ENCODE measurements around the gene PAK6.

The PAK6 gene

DNA sequence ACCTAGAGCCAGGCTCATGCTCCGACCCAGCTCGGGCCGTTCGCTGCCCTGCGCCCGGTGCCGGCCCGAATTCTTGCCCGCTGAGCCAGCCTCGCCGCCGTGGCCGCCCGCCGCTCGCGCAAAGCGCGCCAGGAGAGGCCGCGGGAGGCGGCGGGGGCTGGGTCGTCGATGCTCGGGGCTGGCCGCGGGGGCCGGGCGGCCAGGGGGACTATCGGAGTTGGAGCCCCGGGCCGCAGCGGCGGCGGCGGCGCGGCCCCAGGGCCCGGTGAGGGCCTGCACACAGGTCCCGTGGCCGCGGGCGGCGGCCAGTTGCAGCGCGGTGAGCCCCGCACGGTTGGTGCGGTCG is 42.9 kb downstream of the PAK6 start:
- Histone ChIP-seq H3K27me3 (ENCODE audit: insufficient read depth, poor library complexity, severe bottlenecking) (no peaks in the 10 kb centered on the region), H3K4me3 (replicated peaks; ENCODE audit: insufficient read depth, low read length) (peak overlapping the region; percentile 61), H3K27ac (replicated peaks) (no peak overlapping the region)
- TF ChIP-seq SPI1 (IDR thresholded peaks at IDR 0.05; ENCODE audit: borderline replicate concordance, low read depth), result no peak
- no peak for TF ChIP-seq REST (IDR thresholded peaks at IDR 0.05; ENCODE audit: insufficient replicate concordance, low read depth)
- TF ChIP-seq GABPA (IDR thresholded peaks at IDR 0.05; ENCODE audit: low read depth), result no peak
- TF ChIP-seq CTCF (IDR thresholded peaks at IDR 0.05; ENCODE audit: insufficient read depth, low read length), result no peak
- TF ChIP-seq POLR2AphosphoS5 (IDR thresholded peaks at IDR 0.05; ENCODE audit: low read depth), result no peak
- DNase-seq (ENCODE audit: low read depth in 1 of 2, low spot score in 1 of 2), result no peak

DNA sequence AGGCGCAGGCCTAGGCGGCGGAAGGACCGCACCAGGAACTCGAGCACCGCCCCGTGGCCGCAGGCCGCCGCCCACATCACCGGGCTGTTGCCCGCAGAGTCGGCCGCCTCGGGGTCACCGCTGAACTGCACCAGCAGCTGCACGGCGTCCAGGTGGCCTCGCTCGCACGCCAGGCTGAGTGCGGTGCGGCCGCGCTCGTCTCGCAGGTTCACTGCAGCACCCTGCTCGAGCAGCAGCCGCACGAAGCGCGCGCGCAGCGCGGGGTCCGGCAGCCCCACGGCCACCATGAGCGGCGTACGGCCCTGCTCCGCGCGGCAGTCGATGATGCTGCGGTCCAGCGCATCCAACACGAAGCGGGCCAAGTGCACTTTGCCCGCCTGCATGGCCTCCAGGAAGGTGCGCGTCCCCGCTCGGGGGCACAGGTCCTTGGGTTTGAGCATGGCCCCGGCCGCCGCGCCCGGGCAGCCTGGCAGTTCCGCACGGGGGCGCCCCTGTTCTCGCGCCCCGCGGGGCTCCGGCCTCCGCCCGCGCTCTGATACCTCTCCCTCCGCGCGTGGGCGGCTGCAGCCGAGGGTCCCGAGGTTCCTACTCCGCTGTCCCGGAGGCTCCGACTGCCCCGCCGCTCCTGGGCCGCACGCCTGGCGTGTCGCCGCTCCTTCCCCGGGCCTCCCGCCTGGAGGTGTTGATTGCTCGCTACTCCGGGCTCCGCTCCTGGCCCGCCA is 43.4 kb downstream of the PAK6 start:
- no peaks in the 10 kb centered on the region for H3K27me3 ChIP-seq (ENCODE audit: insufficient read depth, poor library complexity, severe bottlenecking)
- TF ChIP-seq SPI1 (IDR thresholded peaks at IDR 0.05; ENCODE audit: borderline replicate concordance, low read depth) (no peak), CTCF (IDR thresholded peaks at IDR 0.05; ENCODE audit: insufficient read depth, low read length) (peak; percentile 5), POLR2AphosphoS5 (IDR thresholded peaks at IDR 0.05; ENCODE audit: low read depth) (no peak), GABPA (IDR thresholded peaks at IDR 0.05; ENCODE audit: low read depth) (no peak), REST (IDR thresholded peaks at IDR 0.05; ENCODE audit: insufficient replicate concordance, low read depth) (no peak)
- no peak overlapping the region for H3K27ac ChIP-seq (replicated peaks)
- peak; percentile 49 to 60 for DNase-seq (ENCODE audit: low read depth in 1 of 2, low spot score in 1 of 2)
- peak overlapping the region; percentile 61 for H3K4me3 ChIP-seq (replicated peaks; ENCODE audit: insufficient read depth, low read length)

- peak in 1 of 2 experiments; percentile 29 for DNase-seq (ENCODE audit: low read depth in 1 of 2, low spot score in 1 of 2)
- no peak for TF ChIP-seq REST (IDR thresholded peaks at IDR 0.05; ENCODE audit: insufficient replicate concordance, low read depth)
- TF ChIP-seq POLR2AphosphoS5 (IDR thresholded peaks at IDR 0.05; ENCODE audit: low read depth), result peak; percentile 4; the same call in 1 of the 2 replicates
- no peak for TF ChIP-seq CTCF (IDR thresholded peaks at IDR 0.05; ENCODE audit: insufficient read depth, low read length)
- Histone ChIP-seq H3K4me3 (replicated peaks; ENCODE audit: insufficient read depth, low read length) (peak within 1 kb of the TSS; percentile 61), H3K27me3 (ENCODE audit: insufficient read depth, poor library complexity, severe bottlenecking) (no peaks in the 10 kb centered on the region), H3K27ac (replicated peaks) (no peak within 1 kb of the TSS)
These were observed 44.2 kb downstream of the PAK6 start, which contains the start of gene ANKRD63 for GRCh38 chr15:40282869-40283614. TSS of gene ANKRD63 (minus strand) at chr15:40283064. CDS start at chr15:40282586, 478 bp downstream.

Measured in HL-60 (cell line).